ENCODE data around the gene WDFY2.

The WDFY2 gene

GRCh38 chr13:51713807-51714206 lies 129.5 kb downstream of the WDFY2 start:
- H3K36me3 ChIP-seq (ENCODE audit: control insufficient read depth, insufficient read depth, low read length) = peaks cover 3% of the 10 kb centered on the region
- H3K27ac ChIP-seq (ENCODE audit: low read depth, low read length, severe bottlenecking) = no peak overlapping the region
- no peaks in the 10 kb centered on the region for H3K9me3 ChIP-seq (ENCODE audit: control insufficient read depth, low read length)
- no peaks in the 10 kb centered on the region for H3K4me1 ChIP-seq (ENCODE audit: control insufficient read depth, insufficient read depth, low read length, poor library complexity, severe bottlenecking)
- no peak overlapping the region for H3K4me3 ChIP-seq (ENCODE audit: extremely low read depth, insufficient read depth, low read length, poor library complexity, severe bottlenecking)
- WGBS, 2 experiments (ENCODE audit: insufficient coverage in 2 of 2) = 100% methylated on average over 1 of the region's 1 CpG

- Histone ChIP-seq H3K4me1 (ENCODE audit: control insufficient read depth, insufficient read depth, low read length, poor library complexity, severe bottlenecking) (no peaks in the 10 kb centered on the region), H3K9me3 (ENCODE audit: control insufficient read depth, low read length) (no peaks in the 10 kb centered on the region), H3K36me3 (ENCODE audit: control insufficient read depth, insufficient read depth, low read length) (peaks cover 7% of the 10 kb centered on the region), H3K27ac (ENCODE audit: low read depth, low read length, severe bottlenecking) (no peak overlapping the region), H3K4me3 (ENCODE audit: extremely low read depth, insufficient read depth, low read length, poor library complexity, severe bottlenecking) (no peak overlapping the region)
- 80 to 100% methylated on average over 1 of the region's 2 CpGs for WGBS, 2 experiments (ENCODE audit: insufficient coverage in 2 of 2)
These were observed 130.5 kb downstream of the WDFY2 start for GRCh38 chr13:51714663-51715168.

GRCh38 chr13:51715613-51716012 lies 131.4 kb downstream of the WDFY2 start:
- Histone ChIP-seq H3K36me3 (ENCODE audit: control insufficient read depth, insufficient read depth, low read length) (peaks cover 7% of the 10 kb centered on the region), H3K4me1 (ENCODE audit: control insufficient read depth, insufficient read depth, low read length, poor library complexity, severe bottlenecking) (no peaks in the 10 kb centered on the region), H3K9me3 (ENCODE audit: control insufficient read depth, low read length) (no peaks in the 10 kb centered on the region), H3K27ac (ENCODE audit: low read depth, low read length, severe bottlenecking) (no peak overlapping the region), H3K4me3 (ENCODE audit: extremely low read depth, insufficient read depth, low read length, poor library complexity, severe bottlenecking) (no peak overlapping the region)
- WGBS, 2 experiments (ENCODE audit: insufficient coverage in 2 of 2) = 67 to 100% methylated on average over 1 of the region's 3 CpGs

- WGBS, 2 experiments (ENCODE audit: insufficient coverage in 2 of 2) = no CpG with 5 or more reads among the region's 1 CpG
- Histone ChIP-seq H3K36me3 (ENCODE audit: control insufficient read depth, insufficient read depth, low read length) (peaks cover 13% of the 10 kb centered on the region), H3K9me3 (ENCODE audit: control insufficient read depth, low read length) (no peaks in the 10 kb centered on the region), H3K27ac (ENCODE audit: low read depth, low read length, severe bottlenecking) (no peak overlapping the region), H3K4me1 (ENCODE audit: control insufficient read depth, insufficient read depth, low read length, poor library complexity, severe bottlenecking) (no peaks in the 10 kb centered on the region), H3K4me3 (ENCODE audit: extremely low read depth, insufficient read depth, low read length, poor library complexity, severe bottlenecking) (no peak overlapping the region)
These were observed 133.6 kb downstream of the WDFY2 start for GRCh38 chr13:51717786-51718398.

- H3K4me3 ChIP-seq (ENCODE audit: extremely low read depth, insufficient read depth, low read length, poor library complexity, severe bottlenecking) = no peak overlapping the region
- H3K4me1 ChIP-seq (ENCODE audit: control insufficient read depth, insufficient read depth, low read length, poor library complexity, severe bottlenecking) = no peaks in the 10 kb centered on the region
- peaks cover 13% of the 10 kb centered on the region for H3K36me3 ChIP-seq (ENCODE audit: control insufficient read depth, insufficient read depth, low read length)
- WGBS, 2 experiments (ENCODE audit: insufficient coverage in 2 of 2) = 100% methylated on average over 1 of the region's 1 CpG; no CpG with 5 or more reads in 1 of the 2 experiments
- no peak overlapping the region for H3K27ac ChIP-seq (ENCODE audit: low read depth, low read length, severe bottlenecking)
- no peaks in the 10 kb centered on the region for H3K9me3 ChIP-seq (ENCODE audit: control insufficient read depth, low read length)
These were observed 135.1 kb downstream of the WDFY2 start for GRCh38 chr13:51719394-51719793.

- 86 to 100% methylated on average over 1 to 2 of the region's 3 CpGs for WGBS, 2 experiments (ENCODE audit: insufficient coverage in 2 of 2)
- no peaks in the 10 kb centered on the region for H3K4me1 ChIP-seq (ENCODE audit: control insufficient read depth, insufficient read depth, low read length, poor library complexity, severe bottlenecking)
- H3K27ac ChIP-seq (ENCODE audit: low read depth, low read length, severe bottlenecking) = no peak overlapping the region
- H3K9me3 ChIP-seq (ENCODE audit: control insufficient read depth, low read length) = no peaks in the 10 kb centered on the region
- no peak overlapping the region for H3K4me3 ChIP-seq (ENCODE audit: extremely low read depth, insufficient read depth, low read length, poor library complexity, severe bottlenecking)
- peaks cover 13% of the 10 kb centered on the region for H3K36me3 ChIP-seq (ENCODE audit: control insufficient read depth, insufficient read depth, low read length)
These were observed 137.2 kb downstream of the WDFY2 start for GRCh38 chr13:51721496-51721895.

- H3K36me3 ChIP-seq (ENCODE audit: control insufficient read depth, insufficient read depth, low read length) = peaks cover 15% of the 10 kb centered on the region
- 78 to 100% methylated on average over 4 to 5 of the region's 6 CpGs for WGBS, 2 experiments (ENCODE audit: insufficient coverage in 2 of 2)
- H3K4me1 ChIP-seq (ENCODE audit: control insufficient read depth, insufficient read depth, low read length, poor library complexity, severe bottlenecking) = no peaks in the 10 kb centered on the region
- no peak overlapping the region for H3K4me3 ChIP-seq (ENCODE audit: extremely low read depth, insufficient read depth, low read length, poor library complexity, severe bottlenecking)
- no peak overlapping the region for H3K27ac ChIP-seq (ENCODE audit: low read depth, low read length, severe bottlenecking)
- H3K9me3 ChIP-seq (ENCODE audit: control insufficient read depth, low read length) = no peaks in the 10 kb centered on the region
These were observed 139.3 kb downstream of the WDFY2 start for GRCh38 chr13:51723529-51723928.

- Histone ChIP-seq H3K9me3 (ENCODE audit: control insufficient read depth, low read length) (no peaks in the 10 kb centered on the region), H3K36me3 (ENCODE audit: control insufficient read depth, insufficient read depth, low read length) (peaks cover 8% of the 10 kb centered on the region), H3K27ac (ENCODE audit: low read depth, low read length, severe bottlenecking) (no peak overlapping the region), H3K4me3 (ENCODE audit: extremely low read depth, insufficient read depth, low read length, poor library complexity, severe bottlenecking) (no peak overlapping the region), H3K4me1 (ENCODE audit: control insufficient read depth, insufficient read depth, low read length, poor library complexity, severe bottlenecking) (peaks cover 10% of the 10 kb centered on the region)
These were observed 140.5 kb downstream of the WDFY2 start for GRCh38 chr13:51724721-51725120.

- H3K9me3 ChIP-seq (ENCODE audit: control insufficient read depth, low read length) = no peaks in the 10 kb centered on the region
- no peak overlapping the region for H3K27ac ChIP-seq (ENCODE audit: low read depth, low read length, severe bottlenecking)
- WGBS, 2 experiments (ENCODE audit: insufficient coverage in 2 of 2) = 93 to 97% methylated on average over 3 of the region's 3 CpGs
- peaks cover 21% of the 10 kb centered on the region for H3K4me1 ChIP-seq (ENCODE audit: control insufficient read depth, insufficient read depth, low read length, poor library complexity, severe bottlenecking)
- H3K4me3 ChIP-seq (ENCODE audit: extremely low read depth, insufficient read depth, low read length, poor library complexity, severe bottlenecking) = no peak overlapping the region
- H3K36me3 ChIP-seq (ENCODE audit: control insufficient read depth, insufficient read depth, low read length) = peaks cover 3% of the 10 kb centered on the region
These were observed 142.4 kb downstream of the WDFY2 start for GRCh38 chr13:51726446-51727193.

- peaks cover 21% of the 10 kb centered on the region for H3K4me1 ChIP-seq (ENCODE audit: control insufficient read depth, insufficient read depth, low read length, poor library complexity, severe bottlenecking)
These were observed 143.5 kb downstream of the WDFY2 start for GRCh38 chr13:51727634-51728274.

More at GRCh38 chr13:51727634-51728274, 143.5 kb downstream of the WDFY2 start:
- H3K4me3 ChIP-seq (ENCODE audit: extremely low read depth, insufficient read depth, low read length, poor library complexity, severe bottlenecking) = no peak overlapping the region
- 95 to 100% methylated on average over 4 of the region's 8 CpGs for WGBS, 2 experiments (ENCODE audit: insufficient coverage in 2 of 2)
- peaks cover 3% of the 10 kb centered on the region for H3K36me3 ChIP-seq (ENCODE audit: control insufficient read depth, insufficient read depth, low read length)
- H3K27ac ChIP-seq (ENCODE audit: low read depth, low read length, severe bottlenecking) = no peak overlapping the region
- H3K9me3 ChIP-seq (ENCODE audit: control insufficient read depth, low read length) = no peaks in the 10 kb centered on the region
